ENCODE results near the gene CTNNA2. TPM values are rescaled to one million over a fixed set of nuclear protein-coding genes. Genes with fewer than 3 reads are reported as not detected.

Gene CTNNA2
- total RNA-seq, 4 donors from 2014 or later = 0.88 to 14.9 (median 2.3) TPM; not detected in 1

DNA sequence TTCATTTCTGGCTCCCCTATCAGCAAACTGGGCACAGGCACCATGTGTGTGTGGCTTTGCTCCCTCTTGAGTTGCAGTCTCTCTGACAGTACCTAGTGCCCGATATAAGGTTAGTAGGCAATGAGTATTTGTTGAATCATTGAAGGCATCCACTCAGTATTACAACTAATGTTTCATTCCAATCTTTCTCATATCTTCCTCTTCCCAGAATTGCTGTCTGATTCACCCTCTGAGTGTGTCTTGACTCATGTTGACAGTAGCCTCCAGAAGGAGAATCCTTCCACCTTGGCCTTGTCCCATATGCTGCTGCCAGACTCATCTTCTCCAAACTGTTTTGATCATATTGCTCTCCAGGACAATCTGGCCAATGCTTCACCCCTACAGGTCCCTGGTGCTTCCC, 589.2 kb downstream of the CTNNA2 start:
- intact Hi-C loops (cut with DNase I; ENCODE audit: low total_unique reads) = no loop called here
- Histone ChIP-seq H3K4me1 (no peaks in the 10 kb centered on the region), H3K36me3 (no peaks in the 10 kb centered on the region), H3K9me3 (no peaks in the 10 kb centered on the region), H3K27ac (no peak overlapping the region), H3K27me3 (no peaks in the 10 kb centered on the region), H3K4me3 (no peak overlapping the region)
- DNase-seq = no peak
- TF ChIP-seq, protein P1, sequence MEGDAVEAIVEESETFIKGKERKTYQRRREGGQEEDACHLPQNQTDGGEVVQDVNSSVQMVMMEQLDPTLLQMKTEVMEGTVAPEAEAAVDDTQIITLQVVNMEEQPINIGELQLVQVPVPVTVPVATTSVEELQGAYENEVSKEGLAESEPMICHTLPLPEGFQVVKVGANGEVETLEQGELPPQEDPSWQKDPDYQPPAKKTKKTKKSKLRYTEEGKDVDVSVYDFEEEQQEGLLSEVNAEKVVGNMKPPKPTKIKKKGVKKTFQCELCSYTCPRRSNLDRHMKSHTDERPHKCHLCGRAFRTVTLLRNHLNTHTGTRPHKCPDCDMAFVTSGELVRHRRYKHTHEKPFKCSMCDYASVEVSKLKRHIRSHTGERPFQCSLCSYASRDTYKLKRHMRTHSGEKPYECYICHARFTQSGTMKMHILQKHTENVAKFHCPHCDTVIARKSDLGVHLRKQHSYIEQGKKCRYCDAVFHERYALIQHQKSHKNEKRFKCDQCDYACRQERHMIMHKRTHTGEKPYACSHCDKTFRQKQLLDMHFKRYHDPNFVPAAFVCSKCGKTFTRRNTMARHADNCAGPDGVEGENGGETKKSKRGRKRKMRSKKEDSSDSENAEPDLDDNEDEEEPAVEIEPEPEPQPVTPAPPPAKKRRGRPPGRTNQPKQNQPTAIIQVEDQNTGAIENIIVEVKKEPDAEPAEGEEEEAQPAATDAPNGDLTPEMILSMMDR (IDR thresholded peaks at IDR 0.05) = no peak
- no peak for TF ChIP-seq POLR2A (IDR thresholded peaks at IDR 0.05)

DNA sequence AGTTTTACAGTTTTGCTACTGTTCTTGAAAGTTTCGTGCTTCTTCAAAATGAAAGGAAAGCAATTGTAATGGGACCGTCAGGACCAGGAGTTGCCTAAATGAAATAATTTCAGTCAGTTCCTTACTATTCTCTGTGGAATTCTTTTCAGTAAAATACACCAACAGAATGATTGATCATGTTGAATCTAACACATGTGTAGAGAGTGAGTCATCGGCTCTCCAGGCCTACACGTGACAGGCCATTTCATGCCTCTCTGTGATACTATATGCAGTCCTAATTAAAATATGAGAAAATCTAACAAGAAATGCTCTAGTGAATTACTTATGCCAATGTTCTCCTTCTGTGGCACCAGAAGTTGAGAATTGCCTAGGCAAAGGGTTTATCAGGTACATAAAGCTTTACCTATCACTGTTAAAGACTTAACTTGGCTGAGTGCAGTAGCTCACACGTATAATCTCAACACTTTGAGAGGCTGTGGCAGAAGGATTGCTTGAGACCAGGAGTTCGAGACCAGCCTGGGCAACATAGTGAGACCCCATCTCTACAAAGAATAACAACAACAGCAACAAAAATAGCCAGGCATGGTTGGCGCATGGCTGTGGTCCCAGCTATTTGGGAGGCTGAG, 592.3 kb downstream of the CTNNA2 start:
- TF ChIP-seq, protein P1 (IDR thresholded peaks at IDR 0.05) = no peak
- no peak for TF ChIP-seq POLR2A (IDR thresholded peaks at IDR 0.05)
- no peaks in the 10 kb centered on the region for H3K9me3 ChIP-seq
- DNase-seq = no peak
- intact Hi-C loops (cut with DNase I; ENCODE audit: low total_unique reads) = no loop called here
- no peaks in the 10 kb centered on the region for H3K36me3 ChIP-seq
- no peak overlapping the region for H3K4me3 ChIP-seq
- no peaks in the 10 kb centered on the region for H3K27me3 ChIP-seq
- no peaks in the 10 kb centered on the region for H3K4me1 ChIP-seq
- no peak overlapping the region for H3K27ac ChIP-seq

DNA sequence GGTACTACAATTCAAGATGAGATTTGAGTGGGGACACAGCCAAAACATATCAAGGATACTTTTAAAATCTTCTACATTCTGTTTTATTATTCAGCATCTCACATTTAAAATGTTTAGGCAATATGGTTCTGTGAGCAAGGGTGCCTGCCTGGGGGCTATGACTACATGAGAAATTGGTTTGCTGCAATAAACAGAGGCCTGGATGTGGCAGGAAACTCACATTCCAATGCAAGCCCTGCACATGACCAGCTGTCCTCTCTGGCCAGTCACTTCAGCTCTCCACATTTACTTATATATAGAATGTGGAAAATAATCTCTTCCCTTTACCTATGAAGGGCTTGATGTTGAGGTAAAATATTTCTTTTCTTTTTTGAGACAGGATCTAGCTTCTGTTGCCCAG, 598.3 kb downstream of the CTNNA2 start:
- no peaks in the 10 kb centered on the region for H3K36me3 ChIP-seq
- intact Hi-C loops (cut with DNase I; ENCODE audit: low total_unique reads) = no loop called here
- no peak for TF ChIP-seq POLR2A (IDR thresholded peaks at IDR 0.05)
- TF ChIP-seq, protein P1 (IDR thresholded peaks at IDR 0.05) = no peak
- no peak overlapping the region for H3K27ac ChIP-seq
- DNase-seq = no peak
- H3K4me3 ChIP-seq = no peak overlapping the region
- H3K9me3 ChIP-seq = no peaks in the 10 kb centered on the region
- H3K4me1 ChIP-seq = no peaks in the 10 kb centered on the region
- no peaks in the 10 kb centered on the region for H3K27me3 ChIP-seq

DNA sequence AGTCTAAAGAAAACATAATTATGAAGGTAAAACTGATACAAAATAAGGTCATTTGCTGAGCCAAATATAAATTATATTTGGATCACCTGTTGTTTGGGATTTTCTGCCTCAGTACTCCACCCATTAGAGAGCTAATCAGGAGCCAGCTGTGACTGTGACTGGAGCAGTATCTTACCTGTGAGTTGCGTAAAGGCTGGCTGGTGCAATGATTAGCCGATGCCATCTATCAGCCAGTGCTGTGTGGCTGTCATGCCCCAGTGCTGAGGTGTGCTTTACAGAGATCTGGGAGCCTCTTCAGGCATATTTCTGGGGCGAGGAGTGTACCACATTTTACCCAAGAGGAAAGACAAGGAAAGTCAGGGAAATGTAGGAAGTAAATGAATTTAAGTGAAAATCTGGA, 599.9 kb downstream of the CTNNA2 start:
- DNase-seq = no peak
- no peak overlapping the region for H3K4me3 ChIP-seq
- no peaks in the 10 kb centered on the region for H3K27me3 ChIP-seq
- no peaks in the 10 kb centered on the region for H3K36me3 ChIP-seq
- intact Hi-C loops (cut with DNase I; ENCODE audit: low total_unique reads) = no loop called here
- H3K9me3 ChIP-seq = no peaks in the 10 kb centered on the region
- no peaks in the 10 kb centered on the region for H3K4me1 ChIP-seq
- H3K27ac ChIP-seq = no peak overlapping the region
- TF ChIP-seq, protein P1 (IDR thresholded peaks at IDR 0.05) = no peak
- no peak for TF ChIP-seq POLR2A (IDR thresholded peaks at IDR 0.05)

DNA sequence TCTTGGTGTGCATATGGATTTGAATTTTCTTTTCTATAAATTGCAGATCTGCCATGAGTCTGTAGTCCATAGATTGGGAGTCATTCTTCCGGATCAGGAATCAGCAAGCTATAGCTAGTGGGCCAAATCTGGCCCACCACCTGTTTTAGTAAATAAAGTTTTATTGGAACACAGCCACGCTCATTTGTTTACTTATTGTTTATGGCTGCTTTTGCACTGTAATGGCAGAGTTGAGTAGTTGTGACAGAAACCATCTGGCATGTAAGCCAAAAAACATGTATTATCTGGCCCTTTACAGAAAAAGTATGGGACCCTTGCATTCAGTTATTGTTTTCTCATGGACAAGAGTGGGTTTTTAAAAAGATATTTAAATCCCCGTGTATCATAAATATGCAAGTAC, 600.5 kb downstream of the CTNNA2 start:
- TF ChIP-seq, protein P1 (IDR thresholded peaks at IDR 0.05) = no peak
- no peak for TF ChIP-seq POLR2A (IDR thresholded peaks at IDR 0.05)
- Histone ChIP-seq H3K9me3 (no peaks in the 10 kb centered on the region), H3K27ac (no peak overlapping the region), H3K4me1 (no peaks in the 10 kb centered on the region), H3K4me3 (no peak overlapping the region), H3K36me3 (no peaks in the 10 kb centered on the region), H3K27me3 (no peaks in the 10 kb centered on the region)
- DNase-seq = no peak
- intact Hi-C loops (cut with DNase I; ENCODE audit: low total_unique reads) = no loop called here

All from uterus (tissue), 4 donors.